Thyroid gland (tissue), 4 donors: ENCODE measurements around the gene BRDT.

Experiments
- POLR2A ChIP-seq, 2 donors: fragments of 450-650 bp; IDR thresholded peaks; one replicate each; pipeline ENCODE4 v1.6.1; 2017; ENCODE audit warnings: antibody characterized with exemption in 2 of 2, mild to moderate bottlenecking in 2 of 2, moderate library complexity in 1 of 2
- TF ChIP-seq, protein P1 (sequence below), 6 experiments: fragments of 200-600 bp in 3 of 6; fragments of 450-650 bp in 3 of 6; sonication (generic) in 3 of 6; IDR thresholded peaks; one replicate each; pipeline ENCODE4 v1.5.1; 2016 to 2019; ENCODE audit warnings: antibody characterized with exemption in 6 of 6, mild to moderate bottlenecking in 2 of 6, inconsistent platforms in 1 of 6, moderate library complexity in 1 of 6

- TF ChIP-seq, protein P1, sequence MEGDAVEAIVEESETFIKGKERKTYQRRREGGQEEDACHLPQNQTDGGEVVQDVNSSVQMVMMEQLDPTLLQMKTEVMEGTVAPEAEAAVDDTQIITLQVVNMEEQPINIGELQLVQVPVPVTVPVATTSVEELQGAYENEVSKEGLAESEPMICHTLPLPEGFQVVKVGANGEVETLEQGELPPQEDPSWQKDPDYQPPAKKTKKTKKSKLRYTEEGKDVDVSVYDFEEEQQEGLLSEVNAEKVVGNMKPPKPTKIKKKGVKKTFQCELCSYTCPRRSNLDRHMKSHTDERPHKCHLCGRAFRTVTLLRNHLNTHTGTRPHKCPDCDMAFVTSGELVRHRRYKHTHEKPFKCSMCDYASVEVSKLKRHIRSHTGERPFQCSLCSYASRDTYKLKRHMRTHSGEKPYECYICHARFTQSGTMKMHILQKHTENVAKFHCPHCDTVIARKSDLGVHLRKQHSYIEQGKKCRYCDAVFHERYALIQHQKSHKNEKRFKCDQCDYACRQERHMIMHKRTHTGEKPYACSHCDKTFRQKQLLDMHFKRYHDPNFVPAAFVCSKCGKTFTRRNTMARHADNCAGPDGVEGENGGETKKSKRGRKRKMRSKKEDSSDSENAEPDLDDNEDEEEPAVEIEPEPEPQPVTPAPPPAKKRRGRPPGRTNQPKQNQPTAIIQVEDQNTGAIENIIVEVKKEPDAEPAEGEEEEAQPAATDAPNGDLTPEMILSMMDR (IDR thresholded peaks at IDR 0.05) = peak in 4 of 6 experiments; percentile 34 to 57 (median 56)
- TF ChIP-seq POLR2A (IDR thresholded peaks at IDR 0.05) = no peak
Observed at GRCh38 chr1:91997607-91998195, 48.5 kb downstream of the BRDT start.
